Fibroblast of mammary gland (primary cell): Measurements from ENCODE around the gene SWSAP1.

Experiments
- DNase-seq: peaks from one replicate; pipeline ENCODE4 v3.0.0-alpha.2; 2010; ENCODE audit warnings: low read depth
- H3K4me3 ChIP-seq: 2 replicates; pipeline ENCODE4 v1.5.1; 2011; ENCODE audit warnings: low read depth, mild to moderate bottlenecking, low read length, moderate library complexity; ENCODE audit not compliant: control insufficient read depth
- TF ChIP-seq, protein P1 (sequence below): conservative IDR thresholded peaks from 2 replicates; pipeline ENCODE4 v1.5.1; 2011; ENCODE audit warnings: low read depth, low read length, inconsistent platforms; ENCODE audit not compliant: control insufficient read depth, insufficient read depth

The SWSAP1 gene

DNA sequence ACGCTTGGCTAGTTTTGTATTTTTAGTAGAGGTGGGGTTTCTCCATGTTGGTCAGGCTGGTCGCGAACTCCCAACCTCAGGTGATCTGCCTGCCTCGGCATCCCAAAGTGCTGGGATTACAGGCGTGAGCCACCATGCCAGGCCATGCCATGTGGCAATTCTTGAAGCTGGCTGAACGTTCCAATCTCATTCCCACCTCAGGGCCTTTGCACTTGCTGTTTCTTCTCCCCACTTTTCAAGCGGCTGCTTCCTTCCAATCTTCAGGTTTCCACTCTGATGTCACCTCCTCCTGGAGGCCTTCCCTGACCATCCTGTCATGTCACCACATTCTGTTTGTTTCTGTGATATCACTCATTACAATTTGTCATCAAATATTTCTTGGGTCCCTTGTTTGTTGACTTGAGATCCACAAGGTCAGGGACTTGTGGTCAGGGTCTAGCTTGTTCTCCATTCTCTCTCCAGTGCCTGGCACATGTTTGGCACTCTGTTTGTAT is 5.4 kb downstream of the SWSAP1 start:
- TF ChIP-seq, protein P1, sequence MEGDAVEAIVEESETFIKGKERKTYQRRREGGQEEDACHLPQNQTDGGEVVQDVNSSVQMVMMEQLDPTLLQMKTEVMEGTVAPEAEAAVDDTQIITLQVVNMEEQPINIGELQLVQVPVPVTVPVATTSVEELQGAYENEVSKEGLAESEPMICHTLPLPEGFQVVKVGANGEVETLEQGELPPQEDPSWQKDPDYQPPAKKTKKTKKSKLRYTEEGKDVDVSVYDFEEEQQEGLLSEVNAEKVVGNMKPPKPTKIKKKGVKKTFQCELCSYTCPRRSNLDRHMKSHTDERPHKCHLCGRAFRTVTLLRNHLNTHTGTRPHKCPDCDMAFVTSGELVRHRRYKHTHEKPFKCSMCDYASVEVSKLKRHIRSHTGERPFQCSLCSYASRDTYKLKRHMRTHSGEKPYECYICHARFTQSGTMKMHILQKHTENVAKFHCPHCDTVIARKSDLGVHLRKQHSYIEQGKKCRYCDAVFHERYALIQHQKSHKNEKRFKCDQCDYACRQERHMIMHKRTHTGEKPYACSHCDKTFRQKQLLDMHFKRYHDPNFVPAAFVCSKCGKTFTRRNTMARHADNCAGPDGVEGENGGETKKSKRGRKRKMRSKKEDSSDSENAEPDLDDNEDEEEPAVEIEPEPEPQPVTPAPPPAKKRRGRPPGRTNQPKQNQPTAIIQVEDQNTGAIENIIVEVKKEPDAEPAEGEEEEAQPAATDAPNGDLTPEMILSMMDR = no peak
- DNase-seq = no peak
- H3K4me3 ChIP-seq = peak overlapping the region; percentile 74

DNA sequence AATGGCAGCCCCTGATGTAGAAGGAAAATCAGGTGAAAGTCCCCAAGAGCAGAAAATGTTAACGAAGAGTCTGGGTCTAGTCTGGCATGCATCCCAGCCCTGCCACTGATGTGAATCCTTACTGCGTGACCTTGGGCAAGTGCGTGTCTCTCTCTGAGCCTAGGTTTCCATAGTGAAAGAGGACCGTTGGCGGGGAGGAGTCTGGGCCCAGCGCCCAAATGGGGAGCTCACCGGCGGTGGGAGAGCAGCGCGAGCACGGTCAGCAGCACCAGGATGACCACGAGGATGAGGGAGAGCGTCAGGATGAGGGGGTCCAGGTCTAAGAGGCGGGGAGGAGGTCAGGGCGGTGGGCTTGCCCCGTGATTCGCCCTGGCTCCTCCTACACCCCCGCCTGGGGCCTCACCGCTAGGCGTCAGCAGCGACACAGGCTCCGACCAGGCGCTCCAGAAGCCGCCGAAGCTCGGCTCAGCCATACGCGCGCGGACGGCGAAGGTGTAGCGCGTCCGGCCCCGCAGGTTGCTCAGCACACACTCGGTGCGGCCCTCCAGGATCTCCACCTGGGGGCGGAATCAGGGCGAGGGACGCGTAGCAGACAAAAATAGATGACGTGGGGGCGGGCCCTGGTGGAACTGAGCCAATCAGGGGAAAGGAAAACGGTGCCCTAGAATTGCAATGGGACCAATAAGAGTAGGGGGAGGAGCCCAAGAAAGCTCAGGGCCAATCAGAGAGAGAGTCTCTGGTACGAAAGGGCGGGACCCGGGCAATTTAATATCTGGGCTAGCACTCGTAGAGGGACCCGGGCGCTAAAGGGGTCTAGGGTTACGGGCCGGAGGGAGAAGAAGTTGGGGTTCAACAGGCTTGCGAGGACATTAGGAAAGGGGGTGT is 6.4 kb downstream of the SWSAP1 start:
- peak overlapping the region; percentile 74 for H3K4me3 ChIP-seq
- TF ChIP-seq, protein P1 = peak; percentile 49

DNA sequence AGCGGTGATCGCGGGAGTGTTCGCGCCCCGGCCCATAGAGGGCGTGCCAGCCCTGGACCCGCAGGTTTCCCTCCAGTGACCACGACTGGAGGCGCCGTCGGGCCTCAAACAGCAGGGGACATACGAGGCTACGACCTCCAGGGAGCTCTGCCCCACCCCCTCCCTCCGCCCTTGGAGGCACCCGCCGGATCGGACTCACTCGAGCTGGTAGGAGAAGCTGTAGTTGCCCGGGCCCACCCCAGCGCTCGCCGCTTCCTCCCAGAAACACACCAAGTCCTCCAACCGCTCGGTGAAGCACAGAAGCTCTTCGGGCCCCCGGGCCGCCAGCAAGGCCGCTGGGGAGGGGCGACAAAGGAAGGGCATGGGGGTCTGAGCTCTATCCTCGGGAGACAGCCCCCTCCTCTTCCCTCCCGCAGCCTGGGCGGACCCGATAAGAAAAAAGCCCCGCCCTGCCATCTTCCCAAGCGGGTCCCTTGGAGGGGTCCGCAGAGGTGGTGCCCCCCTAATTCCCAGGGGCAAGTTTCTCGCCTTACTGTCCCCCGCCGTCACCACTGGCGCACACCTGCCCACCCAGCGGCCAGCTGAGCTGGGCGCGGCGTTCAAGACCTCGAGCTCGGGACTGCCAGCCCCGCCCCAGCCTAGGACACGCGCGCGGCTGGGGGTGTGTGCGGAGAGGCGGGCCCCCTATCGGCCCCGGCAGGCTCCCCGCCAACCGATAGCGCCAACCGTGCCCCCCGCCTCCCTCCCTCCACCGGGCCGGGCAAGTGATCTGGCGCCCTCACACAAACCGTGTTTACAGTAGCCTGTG is 8.6 kb downstream of the SWSAP1 start:
- TF ChIP-seq, protein P1 = peak; percentile 50
- no peak overlapping the region for H3K4me3 ChIP-seq
- no peak for DNase-seq

More for the DNA sequence above, 6.4 kb downstream of the SWSAP1 start:
- DNase-seq = peak; percentile 93

DNA sequence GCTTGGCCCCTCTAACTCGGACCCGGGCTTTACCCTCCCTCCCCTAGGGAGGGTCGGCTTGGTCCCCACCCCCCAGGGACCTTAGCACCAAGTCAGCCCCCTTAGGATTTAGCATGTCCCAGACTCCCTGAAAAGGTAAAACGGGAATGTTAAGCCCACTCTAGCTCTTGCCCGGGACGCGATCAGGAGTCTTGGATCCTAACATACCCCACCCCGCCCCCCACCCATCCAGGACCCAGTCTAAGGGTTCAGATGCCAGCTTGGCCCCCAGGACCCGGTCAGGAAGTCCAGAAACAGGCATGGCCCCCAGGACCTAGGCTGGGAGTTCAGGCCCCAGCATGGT is 9.2 kb downstream of the SWSAP1 start:
- no peak for DNase-seq
- TF ChIP-seq, protein P1 = no peak
- H3K4me3 ChIP-seq = no peak overlapping the region

DNA sequence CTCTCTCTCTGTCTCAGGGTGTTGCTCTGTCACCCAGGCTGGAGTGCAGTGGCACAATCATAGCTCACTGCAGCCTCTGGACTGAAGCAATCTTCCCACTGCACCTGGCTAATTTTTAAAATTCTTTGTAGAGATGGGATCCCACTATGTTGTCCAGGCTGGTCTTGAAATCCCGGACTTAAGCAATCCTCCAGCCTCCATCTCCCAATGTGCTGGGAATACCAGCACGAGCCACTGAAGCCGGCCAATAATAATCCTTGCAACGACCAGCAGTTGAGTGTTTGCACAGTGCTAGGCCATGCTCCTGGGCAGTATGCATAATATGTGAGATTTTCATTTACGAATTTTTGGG is 10.3 kb downstream of the SWSAP1 start:
- TF ChIP-seq, protein P1 = no peak
- no peak for DNase-seq
- no peak overlapping the region for H3K4me3 ChIP-seq

DNA sequence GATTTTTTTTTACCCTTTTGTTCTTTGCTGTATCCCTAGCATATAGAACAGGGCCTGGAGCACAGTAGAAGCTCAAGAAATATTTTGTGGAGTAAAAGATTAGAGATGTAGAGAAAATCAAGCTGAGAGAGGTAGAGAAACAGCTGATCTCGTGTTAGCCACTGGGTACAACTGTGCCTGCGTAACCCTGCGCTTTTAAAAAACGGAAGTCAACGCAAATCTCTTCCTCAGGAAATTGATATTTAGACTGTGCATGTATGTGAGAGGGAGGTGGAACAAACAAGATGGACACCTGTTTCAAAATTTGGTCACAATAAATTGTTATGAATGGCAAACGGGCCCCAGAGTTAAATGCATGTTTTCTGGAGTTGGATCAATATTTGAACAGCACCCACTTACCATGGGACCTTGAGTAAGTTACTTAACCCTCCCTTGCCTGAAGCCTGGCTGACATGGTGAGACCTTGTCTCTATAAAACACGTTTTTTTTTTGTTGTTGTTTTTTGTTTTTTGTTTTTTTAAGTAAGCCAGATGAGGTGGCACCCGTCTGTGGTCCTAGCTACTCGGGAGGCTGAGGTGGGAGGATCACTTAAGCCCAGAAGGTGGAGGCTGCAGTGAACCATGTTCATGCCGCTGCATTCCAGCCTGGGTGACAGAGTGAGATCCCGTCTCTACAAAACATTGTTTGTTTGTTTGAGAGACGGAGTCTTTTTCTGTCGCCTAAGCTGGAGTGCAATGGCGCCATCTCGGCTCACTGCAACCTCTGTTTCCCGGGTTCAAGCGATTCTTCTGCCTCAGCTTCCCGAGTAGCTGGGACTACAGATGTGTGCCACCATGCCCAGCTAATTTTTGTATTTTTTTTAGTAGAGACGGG is 12.9 kb downstream of the SWSAP1 start:
- no peak overlapping the region for H3K4me3 ChIP-seq
- DNase-seq = no peak
- TF ChIP-seq, protein P1 = no peak
